CD14-positive monocyte (primary cell): ENCODE results near the gene DYNLT4. TPM values are rescaled to one million over a fixed set of nuclear protein-coding genes. Genes with fewer than 3 reads are reported as not detected.

Source experiments
- DNase-seq, 3 donors: peaks; one replicate each; pipeline ENCODE4 v3.0.0-alpha.2; 2011 to 2022
- H2AFZ ChIP-seq: 2 replicates; pipeline ENCODE4 v1.6.0; 2012; ENCODE audit warnings: mild to moderate bottlenecking, low read depth, low read length, inconsistent platforms; ENCODE audit not compliant: insufficient read depth, poor library complexity, severe bottlenecking
- H3K27ac ChIP-seq, 2 donors: 1 replicate in 1 of 2; 2 replicates in 1 of 2; pipeline ENCODE4 v1.5.1; 2012 to 2013; ENCODE audit warnings: low read length in 2 of 2, control low read depth in 1 of 2, inconsistent platforms in 1 of 2, low read depth in 1 of 2, mild to moderate bottlenecking in 1 of 2
- H3K27me3 ChIP-seq, 2 donors: one replicate each; pipeline versions ENCODE4 v1.6.0 to v1.6.1; 2011 to 2013; ENCODE audit warnings: low read length in 2 of 2; ENCODE audit not compliant: control insufficient read depth in 2 of 2, insufficient read depth in 2 of 2
- H3K36me3 ChIP-seq, 2 donors: replicated peaks in 1 of 2; 1 replicate in 1 of 2; 2 replicates in 1 of 2; pipeline versions ENCODE4 v1.5.1 to v1.6.1; 2012 to 2013; ENCODE audit warnings: low read length in 2 of 2, control low read depth in 1 of 2, inconsistent platforms in 1 of 2, mild to moderate bottlenecking in 1 of 2; ENCODE audit not compliant: insufficient read depth in 2 of 2, control insufficient read depth in 1 of 2
- H3K4me1 ChIP-seq, 2 donors: 1 replicate in 1 of 2; 2 replicates in 1 of 2; pipeline versions ENCODE4 v1.5.1 to v1.6.1; 2012 to 2013; ENCODE audit warnings: low read length in 2 of 2, control low read depth in 1 of 2, inconsistent platforms in 1 of 2, mild to moderate bottlenecking in 1 of 2, moderate library complexity in 1 of 2; ENCODE audit not compliant: insufficient read depth in 2 of 2, control insufficient read depth in 1 of 2
- H3K4me2 ChIP-seq: replicated peaks from 2 replicates; pipeline ENCODE3; 2012; ENCODE audit warnings: low read length, moderate library complexity, mild to moderate bottlenecking; ENCODE audit not compliant: poor library complexity, severe bottlenecking; ENCODE audit errors: extremely low read depth
- H3K4me3 ChIP-seq, 3 experiments: fragments of 200-600 bp in 1 of 3; sonication (generic) in 1 of 3; replicated peaks in 1 of 3; 1 replicate in 2 of 3; 2 replicates in 1 of 3; pipeline ENCODE4 v1.5.1; 2011 to 2013; ENCODE audit warnings: low read length in 3 of 3, mild to moderate bottlenecking in 3 of 3, control low read depth in 2 of 3, low read depth in 2 of 3, inconsistent platforms in 1 of 3, moderate library complexity in 1 of 3
- H3K79me2 ChIP-seq: 2 replicates; pipeline ENCODE4 v1.6.0; 2012; ENCODE audit warnings: mild to moderate bottlenecking, control low read depth, inconsistent platforms, low read length, moderate library complexity; ENCODE audit not compliant: insufficient read depth
- H3K9ac ChIP-seq: 2 replicates; pipeline ENCODE4 v1.6.0; 2017; ENCODE audit warnings: low read length, mild to moderate bottlenecking; ENCODE audit not compliant: insufficient read depth, poor library complexity, severe bottlenecking
- H3K9me3 ChIP-seq, 2 donors: replicated peaks in 1 of 2; 1 replicate in 1 of 2; 2 replicates in 1 of 2; pipeline versions ENCODE4 v1.5.1 to v1.6.1; 2012 to 2013; ENCODE audit warnings: low read length in 2 of 2, control low read depth in 1 of 2; ENCODE audit not compliant: control insufficient read depth in 1 of 2, insufficient read depth in 1 of 2
- H4K20me1 ChIP-seq: 2 replicates; pipeline ENCODE4 v1.6.0; 2012; ENCODE audit warnings: mild to moderate bottlenecking, low read length, control low read depth, moderate library complexity; ENCODE audit not compliant: insufficient read depth
- H3K27ac Mint-ChIP-seq, 7 donors: one replicate each; pipeline ENCODE4 v1.8.0; 2020; ENCODE audit warnings: mild to moderate bottlenecking in 7 of 7, mixed read lengths in 7 of 7, moderate library complexity in 6 of 7, inconsistent platforms in 2 of 7
- H3K27me3 Mint-ChIP-seq, 3 donors: one replicate each; pipeline ENCODE4 v1.8.0; 2021 to 2022; ENCODE audit warnings: low read depth in 3 of 3, mild to moderate bottlenecking in 3 of 3, mixed read lengths in 3 of 3, moderate library complexity in 3 of 3, inconsistent platforms in 1 of 3
- H3K36me3 Mint-ChIP-seq, 2 donors: one replicate each; pipeline ENCODE4 v1.8.0; 2020; ENCODE audit warnings: mixed read lengths in 2 of 2, inconsistent platforms in 1 of 2, mild to moderate bottlenecking in 1 of 2
- H3K4me1 Mint-ChIP-seq: one replicate; pipeline ENCODE4 v1.8.0; 2020; ENCODE audit warnings: mild to moderate bottlenecking, mixed read lengths
- H3K4me3 Mint-ChIP-seq, 2 donors: one replicate each; pipeline ENCODE4 v1.8.0; 2020; ENCODE audit warnings: mild to moderate bottlenecking in 2 of 2, mixed read lengths in 2 of 2, moderate library complexity in 1 of 2
- H3K9me3 Mint-ChIP-seq, 7 donors: one replicate each; pipeline ENCODE4 v1.8.0; 2020 to 2022; ENCODE audit warnings: mixed read lengths in 7 of 7, mild to moderate bottlenecking in 6 of 7, moderate library complexity in 6 of 7, inconsistent platforms in 2 of 7
- WGBS: methylation state at CpG from one replicate; pipeline ENCODE4 v1.1.5; 2013; ENCODE audit warnings: missing lambda C conversion rate; ENCODE audit not compliant: insufficient coverage; 5-methylcytosine and 5-hydroxymethylcytosine counted together
- intact Hi-C, 2 donors: fragments of 100-400 bp; cut with micrococcal nuclease; formaldehyde crosslinking; loops; one replicate each; pipeline versions ENCODE4 v1.15.0 to v1.15.1; 2023
- polyA plus RNA-seq, 3 donors: library from polyadenylated mRNA; depleted of rRNA in 1 of 3; unstranded in 2 of 3; stranded (reverse) in 1 of 3; fragments of 300-500 nt in 2 of 3; fragments of >200 nt in 1 of 3; fragmentation: Illumina TruSeq in 2 of 3; gene quantifications; 1 replicate in 2 of 3; 2 replicates in 1 of 3; pipeline ENCODE4 v1.2.3, GENCODE V29; 2012 to 2021
- TF ChIP-seq, protein P1 (sequence below): fragments of 200-600 bp; IDR thresholded peaks from one replicate; pipeline ENCODE4 v1.8.0; 2022; ENCODE audit warnings: antibody characterized with exemption, mild to moderate bottlenecking

Gene DYNLT4
- polyA plus RNA-seq, 3 donors: 0.91 to 2.8 (median 2.2) TPM

DNA sequence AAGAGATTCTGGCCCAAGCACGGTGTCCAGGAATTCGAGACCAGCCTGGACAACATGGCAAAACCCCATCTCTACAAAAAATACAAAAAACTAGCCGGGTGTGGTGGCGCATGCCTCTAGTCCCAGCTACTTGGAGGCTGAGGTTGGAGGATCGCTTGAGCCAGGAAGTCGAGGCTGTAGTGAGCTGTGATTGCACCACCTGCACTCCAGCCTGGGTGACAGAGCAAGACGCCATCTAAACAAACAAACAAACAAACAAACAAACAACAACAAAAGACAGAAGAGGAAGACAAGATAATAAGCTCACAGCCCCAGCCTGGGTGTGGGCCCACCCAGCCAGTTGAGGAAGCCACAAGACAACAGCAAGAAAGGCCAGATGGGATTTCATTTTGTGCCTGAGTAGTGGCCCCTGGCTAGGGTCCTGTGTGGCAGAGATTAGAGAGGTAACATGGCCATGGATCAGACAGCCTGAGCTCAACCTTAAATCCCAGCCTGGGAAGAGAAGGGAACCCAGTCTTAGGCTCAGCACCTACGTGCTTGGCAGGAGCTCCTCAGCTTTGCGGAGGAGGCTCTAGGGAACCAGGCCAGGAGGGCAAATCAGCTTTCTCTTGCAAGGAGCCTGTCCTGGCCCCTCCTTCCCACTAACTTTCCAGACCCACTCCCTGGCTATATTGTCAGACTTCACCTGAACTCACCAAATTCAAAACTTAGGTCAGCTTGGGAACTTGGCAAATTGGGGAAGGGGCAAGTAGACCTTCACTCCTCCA is 14.2 kb downstream of the DYNLT4 start:
- no peaks in the 10 kb centered on the region for H3K79me2 ChIP-seq
- H2AFZ ChIP-seq: no peak overlapping the region
- intact Hi-C loops: loop anchor here in 1 of 2 donors (10.0 kb wide), 1 partner anchor 512 kb away; no protein-coding TSS in a partner anchor
- H3K36me3 ChIP-seq: no peaks in the 10 kb centered on the region
- TF ChIP-seq, protein P1, sequence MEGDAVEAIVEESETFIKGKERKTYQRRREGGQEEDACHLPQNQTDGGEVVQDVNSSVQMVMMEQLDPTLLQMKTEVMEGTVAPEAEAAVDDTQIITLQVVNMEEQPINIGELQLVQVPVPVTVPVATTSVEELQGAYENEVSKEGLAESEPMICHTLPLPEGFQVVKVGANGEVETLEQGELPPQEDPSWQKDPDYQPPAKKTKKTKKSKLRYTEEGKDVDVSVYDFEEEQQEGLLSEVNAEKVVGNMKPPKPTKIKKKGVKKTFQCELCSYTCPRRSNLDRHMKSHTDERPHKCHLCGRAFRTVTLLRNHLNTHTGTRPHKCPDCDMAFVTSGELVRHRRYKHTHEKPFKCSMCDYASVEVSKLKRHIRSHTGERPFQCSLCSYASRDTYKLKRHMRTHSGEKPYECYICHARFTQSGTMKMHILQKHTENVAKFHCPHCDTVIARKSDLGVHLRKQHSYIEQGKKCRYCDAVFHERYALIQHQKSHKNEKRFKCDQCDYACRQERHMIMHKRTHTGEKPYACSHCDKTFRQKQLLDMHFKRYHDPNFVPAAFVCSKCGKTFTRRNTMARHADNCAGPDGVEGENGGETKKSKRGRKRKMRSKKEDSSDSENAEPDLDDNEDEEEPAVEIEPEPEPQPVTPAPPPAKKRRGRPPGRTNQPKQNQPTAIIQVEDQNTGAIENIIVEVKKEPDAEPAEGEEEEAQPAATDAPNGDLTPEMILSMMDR: no peak
- Mint-ChIP-seq H3K4me3 (no peak overlapping the region), H3K36me3 (no peaks in the 10 kb centered on the region), H3K4me1 (peaks cover 4% of the 10 kb centered on the region), H3K9me3 (peaks cover 0 to 1% (median 0%) of the 10 kb centered on the region in 7 donors), H3K27me3 (peaks cover 0 to 1% (median 1%) of the 10 kb centered on the region in 3 donors), H3K27ac (no peak overlapping the region)
- no peak overlapping the region for H3K27ac ChIP-seq
- H3K27me3 ChIP-seq: no peaks in the 10 kb centered on the region
- no peak for DNase-seq
- 100% methylated on average over 3 of the region's 9 CpGs for whole genome bisulfite sequencing
- H3K9me3 ChIP-seq: no peaks in the 10 kb centered on the region
- H3K4me3 ChIP-seq: no peak overlapping the region
- H3K9ac ChIP-seq: no peak overlapping the region
- H3K4me2 ChIP-seq: no peak overlapping the region
- no peaks in the 10 kb centered on the region for H4K20me1 ChIP-seq
- H3K4me1 ChIP-seq: no peaks in the 10 kb centered on the region

DNA sequence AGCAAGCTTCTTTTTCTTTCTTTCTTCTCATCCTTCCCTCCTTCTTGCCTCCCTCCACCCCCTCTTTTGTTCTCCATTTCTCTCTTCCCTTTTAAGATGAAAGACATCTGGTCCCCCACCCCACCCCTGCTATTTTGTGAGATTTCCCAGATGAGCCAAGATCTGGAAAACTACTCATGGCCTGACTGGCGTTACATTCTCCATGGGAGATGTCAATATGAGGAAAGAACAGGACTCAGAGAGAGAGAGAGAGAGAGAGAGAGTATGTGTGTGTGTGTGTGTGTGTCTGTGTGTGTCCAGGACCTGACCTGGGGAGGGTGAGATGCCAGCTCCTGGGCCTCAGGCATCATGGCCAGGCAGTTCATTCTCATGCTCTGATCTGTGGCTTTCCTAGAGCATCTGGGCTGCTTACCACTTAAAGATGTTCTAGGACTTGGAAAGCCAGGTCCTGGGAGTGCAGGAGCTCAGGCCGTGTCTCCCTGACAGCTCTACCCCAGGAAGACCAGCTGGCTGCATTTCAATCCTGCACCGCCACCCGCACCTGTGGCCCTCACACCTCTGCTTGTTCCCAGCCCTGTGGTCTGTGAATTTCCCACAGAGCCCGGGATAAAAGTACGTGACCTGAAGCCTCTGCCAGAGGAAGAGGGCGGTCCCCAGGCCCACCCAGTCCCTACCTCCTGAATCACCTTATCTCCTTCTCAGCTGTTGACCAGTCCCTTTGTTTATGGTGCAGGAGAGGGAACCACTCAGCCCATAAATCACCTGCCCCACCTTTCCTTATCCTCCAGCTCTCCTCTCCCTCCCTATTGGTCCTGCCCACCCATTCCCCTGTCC is 16.0 kb downstream of the DYNLT4 start:
- H3K4me3 ChIP-seq: no peak overlapping the region
- no peaks in the 10 kb centered on the region for H3K36me3 ChIP-seq
- no peaks in the 10 kb centered on the region for H4K20me1 ChIP-seq
- H3K4me1 ChIP-seq: peaks cover 7% of the 10 kb centered on the region in 2 donors
- H3K27ac Mint-ChIP-seq: no peak overlapping the region
- no peaks in the 10 kb centered on the region for H3K9me3 ChIP-seq
- H3K4me1 Mint-ChIP-seq: peaks cover 8% of the 10 kb centered on the region
- intact Hi-C loops: loop anchor here in 1 of 2 donors (10.0 kb wide), 1 partner anchor 514 kb away; no protein-coding TSS in a partner anchor
- H3K27ac ChIP-seq: no peak overlapping the region
- no peak overlapping the region for H3K4me3 Mint-ChIP-seq
- peaks cover 0 to 2% (median 0%) of the 10 kb centered on the region in 7 donors for H3K9me3 Mint-ChIP-seq
- 87% methylated on average over 4 of the region's 7 CpGs for WGBS
- no peak overlapping the region for H3K4me2 ChIP-seq
- peaks cover 0 to 3% (median 1%) of the 10 kb centered on the region in 3 donors for H3K27me3 Mint-ChIP-seq
- H3K27me3 ChIP-seq: peaks cover 0 to 3% of the 10 kb centered on the region in 2 donors
- H3K9ac ChIP-seq: no peak overlapping the region
- DNase-seq: no peak
- no peak overlapping the region for H2AFZ ChIP-seq
- TF ChIP-seq, protein P1: no peak
- H3K36me3 Mint-ChIP-seq: no peaks in the 10 kb centered on the region
- H3K79me2 ChIP-seq: no peaks in the 10 kb centered on the region
